Activated T-helper 2 cell treated with anti-CD3 and anti-CD28 coated beads, Interferon-gamma antibody, Interleukin-2, Interleukin-4, amounts not matched to agents 10 μg/mL and 5 μg/mL and 100 μg/mL, durations not matched to agents 14 hours and 24 hours and 36 hours (primary cell): Measurements from ENCODE around the gene TMEM107. TPM values are rescaled to one million over a fixed set of nuclear protein-coding genes. Genes with fewer than 3 reads are reported as not detected.

ENCODE experiments used
- DNase-seq: peaks from one replicate; pipeline ENCODE4 v3.0.0; 2021; ENCODE audit warnings: low spot score
- H3K27ac Mint-ChIP-seq: one replicate; pipeline ENCODE4 v1.8.0; 2021; ENCODE audit warnings: mixed read lengths
- H3K27me3 Mint-ChIP-seq: one replicate; pipeline ENCODE4 v1.8.0; 2021; ENCODE audit warnings: low read depth, mixed read lengths
- H3K36me3 Mint-ChIP-seq: one replicate; pipeline ENCODE4 v1.8.0; 2021; ENCODE audit warnings: low read depth, mixed read lengths
- H3K4me1 Mint-ChIP-seq: one replicate; pipeline ENCODE4 v1.8.0; 2021; ENCODE audit warnings: low read depth, mixed read lengths
- H3K4me3 Mint-ChIP-seq: one replicate; pipeline ENCODE4 v1.8.0; 2021; ENCODE audit warnings: low read depth, mild to moderate bottlenecking, moderate library complexity, mixed read lengths
- H3K9me3 Mint-ChIP-seq: one replicate; pipeline ENCODE4 v1.8.0; 2021; ENCODE audit warnings: mixed read lengths
- intact Hi-C: fragments of 100-400 bp; cut with micrococcal nuclease; formaldehyde crosslinking; loops from one replicate; pipeline ENCODE4 v1.15.1; 2023
- total RNA-seq: library from RNA; stranded (reverse); gene quantifications from 2 replicates; pipeline ENCODE4 v1.2.3, GENCODE V29; 2022

The TMEM107 gene
- total RNA-seq, 1 donor from 2014 or later: 25.0 TPM

- Mint-ChIP-seq H3K4me3 (peak overlapping the region; percentile 98), H3K9me3 (no peaks in the 10 kb centered on the region), H3K27me3 (no peaks in the 10 kb centered on the region), H3K4me1 (peaks cover 21% of the 10 kb centered on the region), H3K36me3 (peaks cover 34% of the 10 kb centered on the region), H3K27ac (peak overlapping the region; percentile 95)
- intact Hi-C loops: loop anchor here (1.0 kb wide), 2 partner anchors 11 kb away; no protein-coding TSS in a partner anchor
- DNase-seq: no peak
These were observed 34.7 kb upstream of the TMEM107 start for GRCh38 chr17:8210761-8211458.

- Mint-ChIP-seq H3K27me3 (no peaks in the 10 kb centered on the region), H3K36me3 (peaks cover 40% of the 10 kb centered on the region), H3K4me1 (peaks cover 21% of the 10 kb centered on the region), H3K27ac (peak within 1 kb of the TSS; percentile 95), H3K9me3 (no peaks in the 10 kb centered on the region), H3K4me3 (peak within 1 kb of the TSS; percentile 98)
- DNase-seq: peak; percentile 91
- intact Hi-C loops: loop anchor here (1.0 kb wide), 2 partner anchors 10 to 12 kb away; no protein-coding TSS in a partner anchor
These were observed 34.0 kb upstream of the TMEM107 start, which contains the start of gene AURKB for GRCh38 chr17:8209907-8210760. AURKB (minus strand) TSS chr17:8210575; CDS start chr17:8210224, 351 bp downstream.

- peaks cover 63% of the 10 kb centered on the region for H3K36me3 Mint-ChIP-seq
- H3K27ac Mint-ChIP-seq: peak overlapping the region; percentile 38
- H3K4me3 Mint-ChIP-seq: peak overlapping the region; percentile 30
- DNase-seq: no peak
- H3K27me3 Mint-ChIP-seq: no peaks in the 10 kb centered on the region
- peaks cover 21% of the 10 kb centered on the region for H3K4me1 Mint-ChIP-seq
- intact Hi-C loops: no loop called here
- no peaks in the 10 kb centered on the region for H3K9me3 Mint-ChIP-seq
These were observed 30.4 kb upstream of the TMEM107 start for GRCh38 chr17:8206536-8206935.

GRCh38 chr17:8204761-8205555 lies 28.8 kb upstream of the TMEM107 start:
- DNase-seq: no peak
- no peak overlapping the region for H3K27ac Mint-ChIP-seq
- intact Hi-C loops: no loop called here
- no peak overlapping the region for H3K4me3 Mint-ChIP-seq
- peaks cover 70% of the 10 kb centered on the region for H3K36me3 Mint-ChIP-seq
- H3K4me1 Mint-ChIP-seq: peaks cover 15% of the 10 kb centered on the region
- H3K9me3 Mint-ChIP-seq: no peaks in the 10 kb centered on the region
- no peaks in the 10 kb centered on the region for H3K27me3 Mint-ChIP-seq

- no peaks in the 10 kb centered on the region for H3K9me3 Mint-ChIP-seq
- H3K27me3 Mint-ChIP-seq: no peaks in the 10 kb centered on the region
- H3K27ac Mint-ChIP-seq: no peak overlapping the region
- H3K4me1 Mint-ChIP-seq: peaks cover 20% of the 10 kb centered on the region
- intact Hi-C loops: loop anchor here (1.0 to 5.0 kb wide), 2 partner anchors 8 to 95 kb away; partner anchors contain the start of gene RANGRF
- H3K36me3 Mint-ChIP-seq: no peaks in the 10 kb centered on the region
- peak; percentile 72 for DNase-seq
- H3K4me3 Mint-ChIP-seq: no peak overlapping the region
These were observed 16.1 kb upstream of the TMEM107 start for GRCh38 chr17:8192070-8192815.

GRCh38 chr17:8190506-8190905 lies 14.3 kb upstream of the TMEM107 start:
- no peaks in the 10 kb centered on the region for H3K36me3 Mint-ChIP-seq
- no peaks in the 10 kb centered on the region for H3K9me3 Mint-ChIP-seq
- peak overlapping the region; percentile 86 for H3K27ac Mint-ChIP-seq
- H3K4me3 Mint-ChIP-seq: no peak overlapping the region
- no peaks in the 10 kb centered on the region for H3K27me3 Mint-ChIP-seq
- intact Hi-C loops: loop anchor here (5.0 kb wide), 1 partner anchor 97 kb away; the partner anchor contains the start of gene RANGRF
- peaks cover 11% of the 10 kb centered on the region for H3K4me1 Mint-ChIP-seq
- no peak for DNase-seq

- peak; percentile 95 for DNase-seq
- H3K4me3 Mint-ChIP-seq: no peak within 1 kb of the TSS
- no peaks in the 10 kb centered on the region for H3K36me3 Mint-ChIP-seq
- H3K4me1 Mint-ChIP-seq: peaks cover 11% of the 10 kb centered on the region
- H3K9me3 Mint-ChIP-seq: no peaks in the 10 kb centered on the region
- H3K27ac Mint-ChIP-seq: peak within 1 kb of the TSS; percentile 86
- intact Hi-C loops: loop anchor here (5.0 kb wide), 1 partner anchor 97 kb away; the partner anchor contains the start of gene RANGRF
- H3K27me3 Mint-ChIP-seq: no peaks in the 10 kb centered on the region
These were observed 13.7 kb upstream of the TMEM107 start, which contains the start of gene BORCS6 for GRCh38 chr17:8189711-8190477. BORCS6 (minus strand) TSS chr17:8190180; CDS start chr17:8190140, 40 bp downstream.

- H3K27me3 Mint-ChIP-seq: no peaks in the 10 kb centered on the region
- no peak overlapping the region for H3K4me3 Mint-ChIP-seq
These were observed 13.0 kb upstream of the TMEM107 start for GRCh38 chr17:8189041-8189710.

GRCh38 chr17:8188263-8188839 lies 12.2 kb upstream of the TMEM107 start:
- Mint-ChIP-seq H3K36me3 (no peaks in the 10 kb centered on the region), H3K27me3 (no peaks in the 10 kb centered on the region), H3K4me1 (peaks cover 14% of the 10 kb centered on the region), H3K27ac (no peak overlapping the region), H3K4me3 (no peak overlapping the region), H3K9me3 (no peaks in the 10 kb centered on the region)
- intact Hi-C loops: no loop called here
- peak; percentile 20 for DNase-seq

More at GRCh38 chr17:8189041-8189710, 13.0 kb upstream of the TMEM107 start:
- Mint-ChIP-seq H3K4me1 (peaks cover 11% of the 10 kb centered on the region), H3K27ac (peak overlapping the region; percentile 50), H3K9me3 (no peaks in the 10 kb centered on the region), H3K36me3 (no peaks in the 10 kb centered on the region)
- intact Hi-C loops: no loop called here
- DNase-seq: peak; percentile 37

GRCh38 chr17:8187517-8188262 lies 11.5 kb upstream of the TMEM107 start:
- H3K4me1 Mint-ChIP-seq: peaks cover 14% of the 10 kb centered on the region
- intact Hi-C loops: loop anchor here (1.0 kb wide), 9 partner anchors 14 to 67 kb away; partner anchors contain the start of genes CTC1 and HES7
- no peak overlapping the region for H3K27ac Mint-ChIP-seq
- H3K36me3 Mint-ChIP-seq: no peaks in the 10 kb centered on the region
- H3K9me3 Mint-ChIP-seq: no peaks in the 10 kb centered on the region
- peak; percentile 89 for DNase-seq
- H3K27me3 Mint-ChIP-seq: peaks cover 2% of the 10 kb centered on the region
- H3K4me3 Mint-ChIP-seq: no peak overlapping the region
